CD14-positive monocyte (primary cell): ENCODE data around the gene MYO16. TPM values are rescaled to one million over a fixed set of nuclear protein-coding genes. Genes with fewer than 3 reads are reported as not detected.

ENCODE experiments used
- DNase-seq, 3 donors: peaks; one replicate each; pipeline ENCODE4 v3.0.0-alpha.2; 2011 to 2022
- H2AFZ ChIP-seq: 2 replicates; pipeline ENCODE4 v1.6.0; 2012; ENCODE audit warnings: mild to moderate bottlenecking, low read depth, low read length, inconsistent platforms; ENCODE audit not compliant: insufficient read depth, poor library complexity, severe bottlenecking
- H3K27ac ChIP-seq, 2 donors: 1 replicate in 1 of 2; 2 replicates in 1 of 2; pipeline ENCODE4 v1.5.1; 2012 to 2013; ENCODE audit warnings: low read length in 2 of 2, control low read depth in 1 of 2, inconsistent platforms in 1 of 2, low read depth in 1 of 2, mild to moderate bottlenecking in 1 of 2
- H3K27me3 ChIP-seq, 2 donors: one replicate each; pipeline versions ENCODE4 v1.6.0 to v1.6.1; 2011 to 2013; ENCODE audit warnings: low read length in 2 of 2; ENCODE audit not compliant: control insufficient read depth in 2 of 2, insufficient read depth in 2 of 2
- H3K36me3 ChIP-seq, 2 donors: replicated peaks in 1 of 2; 1 replicate in 1 of 2; 2 replicates in 1 of 2; pipeline versions ENCODE4 v1.5.1 to v1.6.1; 2012 to 2013; ENCODE audit warnings: low read length in 2 of 2, control low read depth in 1 of 2, inconsistent platforms in 1 of 2, mild to moderate bottlenecking in 1 of 2; ENCODE audit not compliant: insufficient read depth in 2 of 2, control insufficient read depth in 1 of 2
- H3K4me1 ChIP-seq, 2 donors: 1 replicate in 1 of 2; 2 replicates in 1 of 2; pipeline versions ENCODE4 v1.5.1 to v1.6.1; 2012 to 2013; ENCODE audit warnings: low read length in 2 of 2, control low read depth in 1 of 2, inconsistent platforms in 1 of 2, mild to moderate bottlenecking in 1 of 2, moderate library complexity in 1 of 2; ENCODE audit not compliant: insufficient read depth in 2 of 2, control insufficient read depth in 1 of 2
- H3K4me2 ChIP-seq: replicated peaks from 2 replicates; pipeline ENCODE3; 2012; ENCODE audit warnings: low read length, moderate library complexity, mild to moderate bottlenecking; ENCODE audit not compliant: poor library complexity, severe bottlenecking; ENCODE audit errors: extremely low read depth
- H3K4me3 ChIP-seq, 3 experiments: fragments of 200-600 bp in 1 of 3; sonication (generic) in 1 of 3; replicated peaks in 1 of 3; 1 replicate in 2 of 3; 2 replicates in 1 of 3; pipeline ENCODE4 v1.5.1; 2011 to 2013; ENCODE audit warnings: low read length in 3 of 3, mild to moderate bottlenecking in 3 of 3, control low read depth in 2 of 3, low read depth in 2 of 3, inconsistent platforms in 1 of 3, moderate library complexity in 1 of 3
- H3K79me2 ChIP-seq: 2 replicates; pipeline ENCODE4 v1.6.0; 2012; ENCODE audit warnings: mild to moderate bottlenecking, control low read depth, inconsistent platforms, low read length, moderate library complexity; ENCODE audit not compliant: insufficient read depth
- H3K9ac ChIP-seq: 2 replicates; pipeline ENCODE4 v1.6.0; 2017; ENCODE audit warnings: low read length, mild to moderate bottlenecking; ENCODE audit not compliant: insufficient read depth, poor library complexity, severe bottlenecking
- H3K9me3 ChIP-seq, 2 donors: replicated peaks in 1 of 2; 1 replicate in 1 of 2; 2 replicates in 1 of 2; pipeline versions ENCODE4 v1.5.1 to v1.6.1; 2012 to 2013; ENCODE audit warnings: low read length in 2 of 2, control low read depth in 1 of 2; ENCODE audit not compliant: control insufficient read depth in 1 of 2, insufficient read depth in 1 of 2
- H4K20me1 ChIP-seq: 2 replicates; pipeline ENCODE4 v1.6.0; 2012; ENCODE audit warnings: mild to moderate bottlenecking, low read length, control low read depth, moderate library complexity; ENCODE audit not compliant: insufficient read depth
- H3K27ac Mint-ChIP-seq, 7 donors: one replicate each; pipeline ENCODE4 v1.8.0; 2020; ENCODE audit warnings: mild to moderate bottlenecking in 7 of 7, mixed read lengths in 7 of 7, moderate library complexity in 6 of 7, inconsistent platforms in 2 of 7
- H3K27me3 Mint-ChIP-seq, 3 donors: one replicate each; pipeline ENCODE4 v1.8.0; 2021 to 2022; ENCODE audit warnings: low read depth in 3 of 3, mild to moderate bottlenecking in 3 of 3, mixed read lengths in 3 of 3, moderate library complexity in 3 of 3, inconsistent platforms in 1 of 3
- H3K36me3 Mint-ChIP-seq, 2 donors: one replicate each; pipeline ENCODE4 v1.8.0; 2020; ENCODE audit warnings: mixed read lengths in 2 of 2, inconsistent platforms in 1 of 2, mild to moderate bottlenecking in 1 of 2
- H3K4me1 Mint-ChIP-seq: one replicate; pipeline ENCODE4 v1.8.0; 2020; ENCODE audit warnings: mild to moderate bottlenecking, mixed read lengths
- H3K4me3 Mint-ChIP-seq, 2 donors: one replicate each; pipeline ENCODE4 v1.8.0; 2020; ENCODE audit warnings: mild to moderate bottlenecking in 2 of 2, mixed read lengths in 2 of 2, moderate library complexity in 1 of 2
- H3K9me3 Mint-ChIP-seq, 7 donors: one replicate each; pipeline ENCODE4 v1.8.0; 2020 to 2022; ENCODE audit warnings: mixed read lengths in 7 of 7, mild to moderate bottlenecking in 6 of 7, moderate library complexity in 6 of 7, inconsistent platforms in 2 of 7
- WGBS: methylation state at CpG from one replicate; pipeline ENCODE4 v1.1.5; 2013; ENCODE audit warnings: missing lambda C conversion rate; ENCODE audit not compliant: insufficient coverage; 5-methylcytosine and 5-hydroxymethylcytosine counted together
- intact Hi-C, 2 donors: fragments of 100-400 bp; cut with micrococcal nuclease; formaldehyde crosslinking; loops; one replicate each; pipeline versions ENCODE4 v1.15.0 to v1.15.1; 2023
- polyA plus RNA-seq, 3 donors: library from polyadenylated mRNA; depleted of rRNA in 1 of 3; unstranded in 2 of 3; stranded (reverse) in 1 of 3; fragments of 300-500 nt in 2 of 3; fragments of >200 nt in 1 of 3; fragmentation: Illumina TruSeq in 2 of 3; gene quantifications; 1 replicate in 2 of 3; 2 replicates in 1 of 3; pipeline ENCODE4 v1.2.3, GENCODE V29; 2012 to 2021
- TF ChIP-seq, protein P1 (sequence below): fragments of 200-600 bp; IDR thresholded peaks from one replicate; pipeline ENCODE4 v1.8.0; 2022; ENCODE audit warnings: antibody characterized with exemption, mild to moderate bottlenecking

The MYO16 gene
- polyA plus RNA-seq, 3 donors: not detected

- no peaks in the 10 kb centered on the region for H3K79me2 ChIP-seq
Observed at GRCh38 chr13:109198585-109198984, 569.2 kb downstream of the MYO16 start.

DNA sequence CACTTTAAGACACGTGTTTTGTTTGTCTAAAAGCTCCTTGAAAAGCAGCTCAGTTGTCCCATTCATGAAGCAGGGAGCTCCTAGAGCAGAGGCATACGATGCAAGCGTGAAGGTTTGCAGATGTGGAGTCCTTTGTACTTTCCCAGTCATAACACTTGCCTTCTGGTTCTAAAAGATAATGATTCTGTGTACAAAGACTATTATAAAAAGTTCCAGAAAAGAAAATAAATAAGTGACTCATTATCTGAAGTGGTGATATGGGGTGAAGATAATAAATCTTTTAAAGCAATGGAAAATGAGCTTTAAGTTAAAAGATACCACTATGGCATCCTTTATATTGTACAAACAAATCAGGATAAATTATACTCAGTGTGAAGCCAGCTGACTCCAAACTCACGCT is 569.9 kb downstream of the MYO16 start:
- Histone ChIP-seq H3K79me2 (no peaks in the 10 kb centered on the region), H3K9ac (no peak overlapping the region), H3K4me1 (no peaks in the 10 kb centered on the region), H3K4me2 (no peak overlapping the region), H3K27ac (no peak overlapping the region), H3K4me3 (no peak overlapping the region), H3K27me3 (peaks cover 2 to 3% of the 10 kb centered on the region in 2 donors), H4K20me1 (no peaks in the 10 kb centered on the region), H3K9me3 (no peaks in the 10 kb centered on the region), H3K36me3 (no peaks in the 10 kb centered on the region), H2AFZ (no peak overlapping the region)
- TF ChIP-seq, protein P1, sequence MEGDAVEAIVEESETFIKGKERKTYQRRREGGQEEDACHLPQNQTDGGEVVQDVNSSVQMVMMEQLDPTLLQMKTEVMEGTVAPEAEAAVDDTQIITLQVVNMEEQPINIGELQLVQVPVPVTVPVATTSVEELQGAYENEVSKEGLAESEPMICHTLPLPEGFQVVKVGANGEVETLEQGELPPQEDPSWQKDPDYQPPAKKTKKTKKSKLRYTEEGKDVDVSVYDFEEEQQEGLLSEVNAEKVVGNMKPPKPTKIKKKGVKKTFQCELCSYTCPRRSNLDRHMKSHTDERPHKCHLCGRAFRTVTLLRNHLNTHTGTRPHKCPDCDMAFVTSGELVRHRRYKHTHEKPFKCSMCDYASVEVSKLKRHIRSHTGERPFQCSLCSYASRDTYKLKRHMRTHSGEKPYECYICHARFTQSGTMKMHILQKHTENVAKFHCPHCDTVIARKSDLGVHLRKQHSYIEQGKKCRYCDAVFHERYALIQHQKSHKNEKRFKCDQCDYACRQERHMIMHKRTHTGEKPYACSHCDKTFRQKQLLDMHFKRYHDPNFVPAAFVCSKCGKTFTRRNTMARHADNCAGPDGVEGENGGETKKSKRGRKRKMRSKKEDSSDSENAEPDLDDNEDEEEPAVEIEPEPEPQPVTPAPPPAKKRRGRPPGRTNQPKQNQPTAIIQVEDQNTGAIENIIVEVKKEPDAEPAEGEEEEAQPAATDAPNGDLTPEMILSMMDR: no peak
- 100% methylated on average over 1 of the region's 4 CpGs for WGBS
- Mint-ChIP-seq H3K27me3 (peaks cover 0 to 9% (median 2%) of the 10 kb centered on the region in 3 donors), H3K36me3 (no peaks in the 10 kb centered on the region), H3K27ac (no peak overlapping the region), H3K4me1 (no peaks in the 10 kb centered on the region), H3K9me3 (peaks cover 0 to 2% (median 0%) of the 10 kb centered on the region in 7 donors), H3K4me3 (no peak overlapping the region)
- intact Hi-C loops: no loop called here
- no peak for DNase-seq

More at GRCh38 chr13:109198585-109198984, 569.2 kb downstream of the MYO16 start:
- Histone ChIP-seq H3K9ac (no peak overlapping the region), H3K4me1 (no peaks in the 10 kb centered on the region), H3K4me3 (no peak overlapping the region), H4K20me1 (no peaks in the 10 kb centered on the region), H3K27me3 (peaks cover 2 to 3% of the 10 kb centered on the region in 2 donors), H3K36me3 (no peaks in the 10 kb centered on the region), H3K9me3 (no peaks in the 10 kb centered on the region), H2AFZ (no peak overlapping the region), H3K27ac (no peak overlapping the region), H3K4me2 (no peak overlapping the region)
- Mint-ChIP-seq H3K27ac (no peak overlapping the region), H3K4me1 (no peaks in the 10 kb centered on the region), H3K36me3 (no peaks in the 10 kb centered on the region), H3K27me3 (peaks cover 0 to 10% (median 4%) of the 10 kb centered on the region in 3 donors), H3K4me3 (no peak overlapping the region), H3K9me3 (peaks cover 0 to 2% (median 0%) of the 10 kb centered on the region in 7 donors)
- no peak for DNase-seq
- WGBS: no CpG with 5 or more reads among the region's 3 CpGs
- intact Hi-C loops: no loop called here
- TF ChIP-seq, protein P1: no peak
